MM.1S (cell line): ENCODE data around the gene MKRN1.

Source experiments
- EZH2 ChIP-seq: fragments of 300-600 bp; sonication (generic); optimal IDR thresholded peaks from 2 replicates; pipeline ENCODE3; 2017; ENCODE audit warnings: low read depth, mild to moderate bottlenecking, antibody characterized with exemption, low read length, mixed read lengths
- TF ChIP-seq, protein P1 (sequence below): fragments of 300-600 bp; sonication (generic); IDR thresholded peaks from 2 replicates; pipeline ENCODE4 v1.5.1; 2016; ENCODE audit warnings: antibody characterized with exemption, low read length, mixed read lengths

GRCh38 chr7:140484479-140484878 is 5.2 kb upstream of the MKRN1 start:
- TF ChIP-seq EZH2 = no peak
- TF ChIP-seq, protein P1, sequence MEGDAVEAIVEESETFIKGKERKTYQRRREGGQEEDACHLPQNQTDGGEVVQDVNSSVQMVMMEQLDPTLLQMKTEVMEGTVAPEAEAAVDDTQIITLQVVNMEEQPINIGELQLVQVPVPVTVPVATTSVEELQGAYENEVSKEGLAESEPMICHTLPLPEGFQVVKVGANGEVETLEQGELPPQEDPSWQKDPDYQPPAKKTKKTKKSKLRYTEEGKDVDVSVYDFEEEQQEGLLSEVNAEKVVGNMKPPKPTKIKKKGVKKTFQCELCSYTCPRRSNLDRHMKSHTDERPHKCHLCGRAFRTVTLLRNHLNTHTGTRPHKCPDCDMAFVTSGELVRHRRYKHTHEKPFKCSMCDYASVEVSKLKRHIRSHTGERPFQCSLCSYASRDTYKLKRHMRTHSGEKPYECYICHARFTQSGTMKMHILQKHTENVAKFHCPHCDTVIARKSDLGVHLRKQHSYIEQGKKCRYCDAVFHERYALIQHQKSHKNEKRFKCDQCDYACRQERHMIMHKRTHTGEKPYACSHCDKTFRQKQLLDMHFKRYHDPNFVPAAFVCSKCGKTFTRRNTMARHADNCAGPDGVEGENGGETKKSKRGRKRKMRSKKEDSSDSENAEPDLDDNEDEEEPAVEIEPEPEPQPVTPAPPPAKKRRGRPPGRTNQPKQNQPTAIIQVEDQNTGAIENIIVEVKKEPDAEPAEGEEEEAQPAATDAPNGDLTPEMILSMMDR = no peak
